Tibial nerve (tissue), 4 donors: ENCODE measurements around the gene WNT11.

ENCODE experiments used
- EP300 ChIP-seq, 2 donors: sonication (generic); formaldehyde crosslinking; IDR thresholded peaks; one replicate each; pipeline ENCODE4 v1.6.1; 2017; ENCODE audit warnings: antibody characterized with exemption in 2 of 2, mild to moderate bottlenecking in 1 of 2
- POLR2A ChIP-seq, 2 donors: fragments of 450-650 bp; IDR thresholded peaks; one replicate each; pipeline ENCODE4 v1.6.1; 2017; ENCODE audit warnings: antibody characterized with exemption in 2 of 2, mild to moderate bottlenecking in 2 of 2, moderate library complexity in 2 of 2
- TF ChIP-seq, protein P1 (sequence below), 5 experiments: fragments of 200-600 bp in 3 of 5; fragments of 450-650 bp in 2 of 5; sonication (generic) in 3 of 5; IDR thresholded peaks; one replicate each; pipeline ENCODE4 v1.5.1; 2016 to 2019; ENCODE audit warnings: antibody characterized with exemption in 5 of 5, mild to moderate bottlenecking in 3 of 5, moderate library complexity in 2 of 5

DNA sequence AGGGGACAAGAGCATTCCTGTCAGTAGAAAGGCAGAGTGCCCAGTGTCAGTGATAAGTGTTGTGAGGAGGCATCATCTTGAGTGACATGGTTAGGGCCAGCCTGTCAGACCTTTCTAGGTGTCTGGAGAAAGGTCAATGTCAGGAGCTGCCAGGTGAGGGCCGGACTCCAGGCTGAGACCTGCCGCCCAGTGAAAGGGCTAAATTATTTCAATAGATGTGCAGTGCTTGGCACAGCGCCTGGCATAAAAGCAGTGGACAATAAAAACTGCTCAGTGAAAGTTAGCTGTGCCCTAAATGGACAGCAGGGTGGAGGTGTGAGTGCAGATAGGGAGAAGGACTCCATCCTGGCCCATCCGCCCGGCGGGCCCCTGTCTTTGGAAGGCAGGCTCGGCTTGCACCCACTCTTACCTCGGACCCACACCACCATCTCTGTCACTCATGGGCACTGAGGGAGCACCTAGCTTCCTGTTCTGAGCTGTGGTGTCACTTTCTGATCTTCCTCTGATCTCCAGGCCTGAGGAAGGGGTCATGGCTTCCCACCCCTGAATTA, 23.5 kb upstream of the WNT11 start:
- TF ChIP-seq, protein P1, sequence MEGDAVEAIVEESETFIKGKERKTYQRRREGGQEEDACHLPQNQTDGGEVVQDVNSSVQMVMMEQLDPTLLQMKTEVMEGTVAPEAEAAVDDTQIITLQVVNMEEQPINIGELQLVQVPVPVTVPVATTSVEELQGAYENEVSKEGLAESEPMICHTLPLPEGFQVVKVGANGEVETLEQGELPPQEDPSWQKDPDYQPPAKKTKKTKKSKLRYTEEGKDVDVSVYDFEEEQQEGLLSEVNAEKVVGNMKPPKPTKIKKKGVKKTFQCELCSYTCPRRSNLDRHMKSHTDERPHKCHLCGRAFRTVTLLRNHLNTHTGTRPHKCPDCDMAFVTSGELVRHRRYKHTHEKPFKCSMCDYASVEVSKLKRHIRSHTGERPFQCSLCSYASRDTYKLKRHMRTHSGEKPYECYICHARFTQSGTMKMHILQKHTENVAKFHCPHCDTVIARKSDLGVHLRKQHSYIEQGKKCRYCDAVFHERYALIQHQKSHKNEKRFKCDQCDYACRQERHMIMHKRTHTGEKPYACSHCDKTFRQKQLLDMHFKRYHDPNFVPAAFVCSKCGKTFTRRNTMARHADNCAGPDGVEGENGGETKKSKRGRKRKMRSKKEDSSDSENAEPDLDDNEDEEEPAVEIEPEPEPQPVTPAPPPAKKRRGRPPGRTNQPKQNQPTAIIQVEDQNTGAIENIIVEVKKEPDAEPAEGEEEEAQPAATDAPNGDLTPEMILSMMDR (IDR thresholded peaks at IDR 0.05) = no peak
- TF ChIP-seq POLR2A (IDR thresholded peaks at IDR 0.05) (no peak), EP300 (IDR thresholded peaks at IDR 0.05) (no peak)
